Body of pancreas (tissue), 4 donors: ENCODE measurements around the gene THBS2.

Experiments
- CTCF ChIP-seq, 7 experiments: fragments of 450-650 bp in 4 of 7; fragments of 200-600 bp in 3 of 7; sonication (generic) in 3 of 7; IDR thresholded peaks; one replicate each; pipeline ENCODE4 v1.5.1; 2016 to 2019; ENCODE audit warnings: antibody characterized with exemption in 7 of 7
- POLR2A ChIP-seq, 3 donors: fragments of 450-650 bp; IDR thresholded peaks; one replicate each; pipeline ENCODE4 v1.6.1; 2016; ENCODE audit warnings: antibody characterized with exemption in 3 of 3, mild to moderate bottlenecking in 2 of 3

DNA sequence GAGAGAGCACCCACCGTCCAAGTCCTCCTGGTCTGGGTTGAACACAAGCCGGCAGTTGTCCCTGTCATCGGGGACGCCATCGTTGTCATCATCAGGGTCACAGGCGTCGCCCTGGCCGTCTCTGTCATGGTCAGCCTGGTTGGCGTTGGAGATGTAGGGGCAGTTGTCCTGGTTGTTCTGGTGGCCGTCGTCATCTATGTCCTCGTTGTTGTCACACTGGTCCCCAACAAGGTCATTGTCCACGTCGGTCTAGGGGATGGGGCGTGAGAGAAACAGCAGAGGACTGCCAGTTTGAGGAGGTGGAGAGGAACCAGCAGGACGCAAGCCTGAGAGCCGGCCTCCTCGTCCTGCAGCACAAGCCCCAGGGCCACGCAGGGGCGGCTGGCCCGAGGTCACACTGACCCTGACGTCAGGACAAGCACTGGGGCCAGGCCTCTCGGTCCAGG lies 28.5 kb downstream of the THBS2 start:
- no peak for TF ChIP-seq CTCF (IDR thresholded peaks at IDR 0.05)
- TF ChIP-seq POLR2A (IDR thresholded peaks at IDR 0.05): no peak
